Neural crest cell (in vitro differentiated cells): Measurements from ENCODE around the gene P2RX2. TPM values are rescaled to one million over a fixed set of nuclear protein-coding genes. Genes with fewer than 3 reads are reported as not detected.

Source experiments
- DNase-seq: peaks from one replicate; pipeline ENCODE4 v3.0.0; 2021; ENCODE audit warnings: low read depth, mixed read lengths, low spot score
- H3K27ac Mint-ChIP-seq: one replicate; pipeline ENCODE4 v1.8.0; 2021; ENCODE audit warnings: mild to moderate bottlenecking, mixed read lengths; ENCODE audit not compliant: unreplicated experiment
- H3K27me3 Mint-ChIP-seq: 2 replicates; pipeline ENCODE4 v1.8.0; 2021; ENCODE audit warnings: low read depth, mild to moderate bottlenecking, mixed read lengths
- H3K36me3 Mint-ChIP-seq: 2 replicates; pipeline ENCODE4 v1.8.0; 2021; ENCODE audit warnings: low read depth, mild to moderate bottlenecking, mixed read lengths
- H3K4me1 Mint-ChIP-seq: 2 replicates; pipeline ENCODE4 v1.8.0; 2021; ENCODE audit warnings: mixed read lengths
- H3K4me3 Mint-ChIP-seq: one replicate; pipeline ENCODE4 v1.8.0; 2021; ENCODE audit warnings: mild to moderate bottlenecking, mixed read lengths
- H3K9me3 Mint-ChIP-seq: 2 replicates; pipeline ENCODE4 v1.8.0; 2021; ENCODE audit warnings: mixed read lengths
- CTCF ChIP-seq: fragments of 200-600 bp; sonication (generic); conservative IDR thresholded peaks from 2 replicates; pipeline ENCODE4 v1.5.0; 2021; ENCODE audit warnings: antibody characterized with exemption, mild to moderate bottlenecking
- total RNA-seq: library from RNA; stranded (reverse); gene quantifications from 2 replicates; pipeline ENCODE4 v1.2.1, GENCODE V29; 2021

The P2RX2 gene
- total RNA-seq, 1 donor from 2014 or later = not detected

GRCh38 chr12:132647858-132648257 is 29.3 kb downstream of the P2RX2 start:
- no peak for TF ChIP-seq CTCF

GRCh38 chr12:132648616-132649225 is 30.1 kb downstream of the P2RX2 start:
- no peaks in the 10 kb centered on the region for H3K9me3 Mint-ChIP-seq
- H3K36me3 Mint-ChIP-seq = peaks cover 21% of the 10 kb centered on the region
- no peaks in the 10 kb centered on the region for H3K27me3 Mint-ChIP-seq
- DNase-seq = no peak
- H3K27ac Mint-ChIP-seq = no peak overlapping the region
- TF ChIP-seq CTCF = no peak
- H3K4me3 Mint-ChIP-seq = no peak overlapping the region
- H3K4me1 Mint-ChIP-seq = no peaks in the 10 kb centered on the region

More at GRCh38 chr12:132647858-132648257, 29.3 kb downstream of the P2RX2 start:
- Mint-ChIP-seq H3K27me3 (no peaks in the 10 kb centered on the region), H3K4me1 (no peaks in the 10 kb centered on the region), H3K27ac (no peak overlapping the region), H3K4me3 (no peak overlapping the region), H3K9me3 (no peaks in the 10 kb centered on the region), H3K36me3 (peaks cover 23% of the 10 kb centered on the region)
- DNase-seq = no peak

- no peak for DNase-seq
- no peaks in the 10 kb centered on the region for H3K27me3 Mint-ChIP-seq
- peaks cover 19% of the 10 kb centered on the region for H3K36me3 Mint-ChIP-seq
- no peak for TF ChIP-seq CTCF
- H3K4me1 Mint-ChIP-seq = no peaks in the 10 kb centered on the region
- H3K4me3 Mint-ChIP-seq = no peak overlapping the region
- H3K9me3 Mint-ChIP-seq = no peaks in the 10 kb centered on the region
- H3K27ac Mint-ChIP-seq = no peak overlapping the region
Measured at GRCh38 chr12:132649226-132649945, 30.8 kb downstream of the P2RX2 start.

- H3K36me3 Mint-ChIP-seq = peaks cover 15% of the 10 kb centered on the region
- H3K27me3 Mint-ChIP-seq = no peaks in the 10 kb centered on the region
- H3K4me3 Mint-ChIP-seq = no peak overlapping the region
- H3K4me1 Mint-ChIP-seq = no peaks in the 10 kb centered on the region
- DNase-seq = no peak
- H3K27ac Mint-ChIP-seq = no peak overlapping the region
- TF ChIP-seq CTCF = no peak
- no peaks in the 10 kb centered on the region for H3K9me3 Mint-ChIP-seq
Measured at GRCh38 chr12:132651444-132652100, 33.0 kb downstream of the P2RX2 start.

GRCh38 chr12:132653567-132654290 is 35.2 kb downstream of the P2RX2 start:
- no peak for TF ChIP-seq CTCF
- no peaks in the 10 kb centered on the region for H3K27me3 Mint-ChIP-seq
- H3K27ac Mint-ChIP-seq = no peak overlapping the region
- no peaks in the 10 kb centered on the region for H3K4me1 Mint-ChIP-seq
- peaks cover 14% of the 10 kb centered on the region for H3K36me3 Mint-ChIP-seq
- no peak overlapping the region for H3K4me3 Mint-ChIP-seq
- no peak for DNase-seq
- H3K9me3 Mint-ChIP-seq = no peaks in the 10 kb centered on the region
